ENCODE data around the gene TPO. TPM values are rescaled to one million over a fixed set of nuclear protein-coding genes. Genes with fewer than 3 reads are reported as not detected.

Gene TPO
- total RNA-seq, 2 donors from 2014 or later: not detected

DNA sequence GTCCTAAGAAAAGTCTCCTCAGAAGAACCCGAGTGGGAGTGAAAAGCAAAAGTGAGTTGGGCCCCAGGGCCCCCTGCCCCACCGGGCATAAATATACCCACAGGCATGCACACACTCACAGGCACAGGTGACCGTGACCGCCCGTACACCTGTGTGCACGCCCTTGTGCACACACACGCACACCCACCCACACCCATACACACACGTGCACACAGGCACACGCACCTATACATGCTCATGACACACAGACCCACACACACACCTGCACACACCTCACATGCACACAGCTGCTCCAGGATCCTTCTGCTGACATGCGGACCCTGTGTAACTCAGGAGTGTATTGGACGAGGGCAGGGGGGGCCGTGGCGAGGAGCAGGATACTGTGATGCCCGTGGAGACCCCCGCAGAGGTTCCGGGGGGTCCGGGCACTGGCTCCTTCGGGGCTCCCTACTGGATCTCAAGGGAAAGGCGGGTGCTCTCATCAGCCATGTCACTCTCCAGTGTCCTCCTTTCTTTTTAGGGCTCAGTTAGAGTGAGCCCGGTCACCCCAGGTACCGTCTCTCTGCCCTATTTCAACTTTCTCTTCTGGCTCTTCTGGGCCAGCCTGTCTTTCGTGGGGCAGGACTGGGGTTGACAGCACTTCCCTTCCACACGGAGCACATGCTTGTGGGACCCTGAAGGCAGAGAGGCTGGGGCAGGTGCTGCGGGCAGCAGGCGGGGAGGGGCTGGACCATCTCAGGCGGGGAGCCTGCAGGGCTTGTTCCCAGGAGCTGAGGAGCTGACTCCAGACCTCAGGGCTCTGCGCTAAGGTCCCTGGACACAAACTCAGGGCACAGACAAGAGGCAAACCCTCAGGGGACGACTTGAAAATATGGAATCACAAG is 48.5 kb downstream of the TPO start:
- no peaks in the 10 kb centered on the region for H3K4me1 Mint-ChIP-seq (ENCODE audit: low read depth)
- no peaks in the 10 kb centered on the region for H3K36me3 Mint-ChIP-seq (ENCODE audit: insufficient read depth in 2 of 2)
- no peak for ATAC-seq (replicated peaks in 1 of 2)
- peaks cover 0 to under 1% of the 10 kb centered on the region in 2 donors for H3K9me3 Mint-ChIP-seq
- DNase-seq: no peak
- H3K27ac Mint-ChIP-seq: no peak overlapping the region
- no peak overlapping the region for H3K4me3 Mint-ChIP-seq
- H3K27me3 Mint-ChIP-seq (ENCODE audit: low read depth): no peaks in the 10 kb centered on the region

- no peak for ATAC-seq (replicated peaks in 1 of 2)
- Mint-ChIP-seq H3K36me3 (ENCODE audit: insufficient read depth in 2 of 2) (no peaks in the 10 kb centered on the region), H3K27ac (no peak overlapping the region), H3K4me1 (ENCODE audit: low read depth) (no peaks in the 10 kb centered on the region), H3K27me3 (ENCODE audit: low read depth) (no peaks in the 10 kb centered on the region), H3K4me3 (no peak overlapping the region), H3K9me3 (peaks cover 0 to 3% of the 10 kb centered on the region in 2 donors)
- DNase-seq: no peak
Measured at GRCh38 chr2:1462994-1463393, 49.7 kb downstream of the TPO start.

DNA sequence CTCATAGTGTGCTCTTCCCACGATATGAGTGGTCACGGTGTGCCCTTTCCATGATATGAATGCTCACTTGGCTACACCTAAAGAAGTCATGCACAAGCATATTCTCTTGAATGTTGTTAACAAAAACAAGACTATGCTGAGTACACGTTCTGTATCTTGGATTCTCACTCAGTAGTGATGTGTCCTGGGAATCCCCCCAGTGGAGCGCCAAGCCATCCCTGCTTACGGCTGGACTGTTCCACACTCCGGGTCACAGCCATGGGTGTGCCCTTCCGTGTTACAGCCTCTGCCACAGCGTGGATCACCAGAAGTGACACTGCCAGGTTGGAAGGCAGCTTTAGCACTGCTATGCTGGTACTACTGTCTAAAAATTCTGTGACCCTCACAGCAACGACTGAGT is 59.1 kb downstream of the TPO start:
- no peaks in the 10 kb centered on the region for H3K4me1 Mint-ChIP-seq (ENCODE audit: low read depth)
- H3K36me3 Mint-ChIP-seq (ENCODE audit: insufficient read depth in 2 of 2): peaks cover 1 to 5% of the 10 kb centered on the region in 2 donors
- no peak for DNase-seq
- no peak for ATAC-seq (replicated peaks in 1 of 2)
- H3K9me3 Mint-ChIP-seq: peaks cover 4 to 18% of the 10 kb centered on the region in 2 donors
- H3K27ac Mint-ChIP-seq: no peak overlapping the region
- no peaks in the 10 kb centered on the region for H3K27me3 Mint-ChIP-seq (ENCODE audit: low read depth)
- no peak overlapping the region for H3K4me3 Mint-ChIP-seq

GRCh38 chr2:1476617-1477195 is 63.4 kb downstream of the TPO start:
- Mint-ChIP-seq H3K27ac (no peak overlapping the region), H3K27me3 (ENCODE audit: low read depth) (no peaks in the 10 kb centered on the region), H3K36me3 (ENCODE audit: insufficient read depth in 2 of 2) (peaks cover 0 to 4% of the 10 kb centered on the region in 2 donors), H3K9me3 (peaks cover 0 to 5% of the 10 kb centered on the region in 2 donors), H3K4me1 (ENCODE audit: low read depth) (no peaks in the 10 kb centered on the region), H3K4me3 (no peak overlapping the region)
- ATAC-seq (replicated peaks in 1 of 2) (no peak), DNase-seq (no peak)

DNA sequence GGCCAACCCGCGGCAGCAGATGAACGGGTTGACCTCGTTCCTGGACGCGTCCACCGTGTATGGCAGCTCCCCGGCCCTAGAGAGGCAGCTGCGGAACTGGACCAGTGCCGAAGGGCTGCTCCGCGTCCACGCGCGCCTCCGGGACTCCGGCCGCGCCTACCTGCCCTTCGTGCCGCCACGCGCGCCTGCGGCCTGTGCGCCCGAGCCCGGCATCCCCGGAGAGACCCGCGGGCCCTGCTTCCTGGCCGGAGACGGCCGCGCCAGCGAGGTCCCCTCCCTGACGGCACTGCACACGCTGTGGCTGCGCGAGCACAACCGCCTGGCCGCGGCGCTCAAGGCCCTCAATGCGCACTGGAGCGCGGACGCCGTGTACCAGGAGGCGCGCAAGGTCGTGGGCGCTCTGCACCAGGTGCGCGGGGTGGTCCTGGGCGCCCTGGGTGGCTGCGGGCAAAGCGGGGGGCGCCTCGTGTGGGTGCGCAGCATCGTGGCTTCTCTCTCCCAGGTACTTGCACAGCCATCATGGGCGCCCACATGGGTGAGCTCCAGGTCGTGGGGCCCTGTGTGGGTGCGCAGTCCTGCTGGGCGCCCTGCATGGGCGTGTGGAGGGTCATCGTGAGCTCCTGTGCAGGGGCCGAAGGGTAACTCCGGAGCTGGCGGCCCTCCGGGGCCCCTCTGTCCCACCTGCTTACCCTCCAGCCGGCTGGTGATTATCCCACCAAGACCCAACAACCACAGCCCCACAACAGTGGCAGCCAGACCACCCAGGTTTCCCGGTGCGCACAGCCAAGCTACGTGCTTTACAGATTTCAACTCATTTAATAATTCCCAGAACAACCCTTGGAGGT is 64.2 kb downstream of the TPO start:
- DNase-seq (no peak), ATAC-seq (replicated peaks in 1 of 2) (no peak)
- Mint-ChIP-seq H3K4me1 (ENCODE audit: low read depth) (no peaks in the 10 kb centered on the region), H3K27ac (no peak overlapping the region), H3K27me3 (ENCODE audit: low read depth) (no peaks in the 10 kb centered on the region), H3K36me3 (ENCODE audit: insufficient read depth in 2 of 2) (no peaks in the 10 kb centered on the region), H3K9me3 (no peaks in the 10 kb centered on the region), H3K4me3 (no peak overlapping the region)

DNA sequence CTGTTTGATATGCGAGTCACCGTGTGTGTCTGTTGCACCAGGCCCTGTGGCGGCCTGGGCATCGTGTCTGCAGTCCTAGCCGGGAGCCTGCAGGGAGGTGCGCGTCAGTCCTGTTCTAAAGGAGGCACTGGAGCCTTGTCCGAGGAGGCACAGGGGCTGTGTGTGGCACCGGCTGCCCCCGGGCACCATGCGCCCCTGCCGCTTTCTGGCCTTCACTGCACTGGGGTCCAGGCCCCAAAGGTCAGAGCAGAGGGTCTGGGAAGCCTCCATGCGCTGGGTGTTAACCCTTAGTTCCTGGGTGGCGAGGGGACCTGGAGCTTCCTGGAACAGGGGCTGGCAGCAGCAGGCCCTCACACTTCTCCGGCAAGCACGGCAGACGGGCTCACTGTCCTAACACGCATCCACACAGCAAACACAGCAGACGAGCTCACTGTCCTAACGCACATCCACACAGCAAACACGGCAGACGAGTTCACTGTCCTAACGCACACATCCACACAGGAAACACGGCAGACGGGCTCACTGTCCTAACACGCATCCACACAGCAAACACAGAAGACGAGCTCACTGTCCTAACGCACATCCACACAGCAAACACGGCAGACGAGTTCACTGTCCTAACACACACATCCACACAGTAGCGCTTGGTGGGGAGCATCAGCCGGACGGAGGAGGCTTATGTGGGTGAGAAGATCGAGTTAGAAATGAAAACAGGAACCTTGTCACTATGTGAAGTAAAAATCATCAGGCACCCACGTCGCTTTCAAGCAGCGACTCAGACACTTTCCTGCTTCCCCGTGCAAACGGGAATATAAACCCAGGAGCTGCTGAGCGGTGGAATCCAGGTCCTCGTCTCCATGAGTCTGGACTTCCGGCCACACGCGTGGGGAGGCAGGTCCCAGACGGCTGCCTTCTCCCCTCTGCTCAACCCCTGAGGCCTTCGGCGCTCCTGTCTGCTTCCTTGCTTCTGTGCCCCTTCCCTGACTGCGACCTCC is 65.3 kb downstream of the TPO start:
- Mint-ChIP-seq H3K9me3 (no peaks in the 10 kb centered on the region), H3K27me3 (ENCODE audit: low read depth) (no peaks in the 10 kb centered on the region), H3K36me3 (ENCODE audit: insufficient read depth in 2 of 2) (no peaks in the 10 kb centered on the region), H3K27ac (no peak overlapping the region), H3K4me3 (no peak overlapping the region), H3K4me1 (ENCODE audit: low read depth) (no peaks in the 10 kb centered on the region)
- ATAC-seq (replicated peaks in 1 of 2) (no peak), DNase-seq (no peak)

DNA sequence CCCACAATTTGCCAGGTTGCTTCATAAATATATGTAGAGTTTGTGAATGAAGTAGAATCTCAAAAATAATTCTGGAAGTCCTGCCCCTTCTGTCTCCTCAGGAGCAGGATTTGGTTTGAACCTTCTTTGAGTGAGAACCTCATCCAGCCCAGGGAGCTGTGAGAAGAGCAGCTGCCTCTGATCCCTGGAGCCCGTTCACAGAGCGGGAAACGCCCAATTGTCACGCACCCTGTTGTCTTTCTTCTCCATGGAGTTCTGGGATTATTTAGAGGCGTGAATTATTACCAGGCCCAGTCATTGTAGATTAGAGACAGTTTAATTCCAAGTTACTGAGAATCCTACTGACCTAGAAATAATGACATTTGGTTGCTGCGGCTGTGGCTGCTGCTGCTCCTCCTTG is 66.1 kb downstream of the TPO start:
- H3K4me3 Mint-ChIP-seq: no peak overlapping the region
- no peaks in the 10 kb centered on the region for H3K36me3 Mint-ChIP-seq (ENCODE audit: insufficient read depth in 2 of 2)
- no peaks in the 10 kb centered on the region for H3K4me1 Mint-ChIP-seq (ENCODE audit: low read depth)
- no peak overlapping the region for H3K27ac Mint-ChIP-seq
- no peaks in the 10 kb centered on the region for H3K9me3 Mint-ChIP-seq
- no peaks in the 10 kb centered on the region for H3K27me3 Mint-ChIP-seq (ENCODE audit: low read depth)
- ATAC-seq (replicated peaks in 1 of 2): no peak
- DNase-seq: no peak

DNA sequence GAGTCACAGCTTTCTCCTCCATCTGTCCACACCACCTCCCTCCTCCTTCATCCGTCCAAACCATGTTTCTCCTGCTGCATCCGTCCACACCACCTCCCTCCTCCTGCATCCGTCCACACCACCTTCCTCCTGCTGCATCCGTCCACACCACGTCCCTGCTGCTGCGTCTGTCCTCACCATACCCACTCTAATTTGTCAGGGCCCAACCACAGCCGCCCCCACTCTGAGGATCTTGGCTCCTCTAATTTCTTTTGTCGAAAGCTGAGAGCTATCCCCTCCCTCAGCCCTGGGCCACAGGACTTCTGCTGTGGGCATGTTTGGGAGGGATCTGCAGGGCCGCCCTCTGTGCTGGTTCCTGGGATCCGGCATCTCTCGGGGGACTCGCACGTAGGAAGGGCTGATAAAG is 67.4 kb downstream of the TPO start:
- Mint-ChIP-seq H3K27me3 (ENCODE audit: low read depth) (no peaks in the 10 kb centered on the region), H3K4me1 (ENCODE audit: low read depth) (no peaks in the 10 kb centered on the region), H3K36me3 (ENCODE audit: insufficient read depth in 2 of 2) (no peaks in the 10 kb centered on the region), H3K4me3 (no peak overlapping the region), H3K27ac (no peak overlapping the region), H3K9me3 (no peaks in the 10 kb centered on the region)
- ATAC-seq (replicated peaks in 1 of 2) (no peak), DNase-seq (no peak)

- Mint-ChIP-seq H3K27me3 (ENCODE audit: low read depth) (no peaks in the 10 kb centered on the region), H3K27ac (no peak overlapping the region), H3K4me1 (ENCODE audit: low read depth) (no peaks in the 10 kb centered on the region), H3K36me3 (ENCODE audit: insufficient read depth in 2 of 2) (no peaks in the 10 kb centered on the region), H3K4me3 (no peak overlapping the region), H3K9me3 (no peaks in the 10 kb centered on the region)
- DNase-seq: no peak
- no peak for ATAC-seq (replicated peaks in 1 of 2)
Measured at GRCh38 chr2:1481406-1482252, 68.4 kb downstream of the TPO start.

DNA sequence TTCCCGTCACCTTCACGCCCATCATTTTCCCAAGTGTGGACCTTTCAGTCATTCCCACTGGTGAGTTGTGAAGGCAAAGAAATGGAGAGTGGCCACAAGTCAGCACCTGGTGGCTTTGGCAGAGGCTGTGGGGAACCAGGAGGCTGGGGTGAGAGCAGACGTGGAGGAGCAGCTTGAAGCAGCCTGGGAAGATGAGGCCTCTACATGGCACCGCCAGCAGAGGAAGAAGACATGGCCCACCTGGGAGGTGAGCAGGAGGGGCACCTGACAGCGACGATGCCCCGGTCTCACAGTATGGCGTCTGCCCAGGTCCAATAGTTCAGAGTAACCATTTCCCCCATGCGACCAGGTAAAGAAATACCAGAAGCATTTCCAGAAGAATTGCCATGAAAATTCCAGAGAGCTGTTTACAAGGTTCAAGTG is 69.0 kb downstream of the TPO start:
- Mint-ChIP-seq H3K36me3 (ENCODE audit: insufficient read depth in 2 of 2) (no peaks in the 10 kb centered on the region), H3K4me3 (no peak overlapping the region), H3K27me3 (ENCODE audit: low read depth) (no peaks in the 10 kb centered on the region), H3K27ac (no peak overlapping the region), H3K9me3 (no peaks in the 10 kb centered on the region), H3K4me1 (ENCODE audit: low read depth) (no peaks in the 10 kb centered on the region)
- ATAC-seq (replicated peaks in 1 of 2) (no peak), DNase-seq (no peak)

GRCh38 chr2:1482981-1483380 is 69.7 kb downstream of the TPO start:
- DNase-seq (no peak), ATAC-seq (replicated peaks in 1 of 2) (no peak)
- Mint-ChIP-seq H3K27ac (no peak overlapping the region), H3K4me1 (ENCODE audit: low read depth) (no peaks in the 10 kb centered on the region), H3K9me3 (no peaks in the 10 kb centered on the region), H3K27me3 (ENCODE audit: low read depth) (no peaks in the 10 kb centered on the region), H3K4me3 (no peak overlapping the region), H3K36me3 (ENCODE audit: insufficient read depth in 2 of 2) (no peaks in the 10 kb centered on the region)

GRCh38 chr2:1483551-1483950 is 70.3 kb downstream of the TPO start:
- Mint-ChIP-seq H3K4me1 (ENCODE audit: low read depth) (no peaks in the 10 kb centered on the region), H3K27ac (no peak overlapping the region), H3K4me3 (no peak overlapping the region), H3K27me3 (ENCODE audit: low read depth) (no peaks in the 10 kb centered on the region), H3K36me3 (ENCODE audit: insufficient read depth in 2 of 2) (no peaks in the 10 kb centered on the region), H3K9me3 (no peaks in the 10 kb centered on the region)
- ATAC-seq (replicated peaks in 1 of 2) (no peak), DNase-seq (no peak)

All from activated T-cell treated with anti-CD3 and anti-CD28 coated beads, Interleukin-2, amount 50 U/mL, for 72 hours (primary cell).